Suppressor macrophage treated with lipopolysaccharide for 4 hours (primary cell): Measurements from ENCODE around the gene MAP3K14.

Experiments used
- DNase-seq: peaks from one replicate; pipeline ENCODE4 v3.0.0-alpha.2; 2020

MAP3K14 gene

DNA sequence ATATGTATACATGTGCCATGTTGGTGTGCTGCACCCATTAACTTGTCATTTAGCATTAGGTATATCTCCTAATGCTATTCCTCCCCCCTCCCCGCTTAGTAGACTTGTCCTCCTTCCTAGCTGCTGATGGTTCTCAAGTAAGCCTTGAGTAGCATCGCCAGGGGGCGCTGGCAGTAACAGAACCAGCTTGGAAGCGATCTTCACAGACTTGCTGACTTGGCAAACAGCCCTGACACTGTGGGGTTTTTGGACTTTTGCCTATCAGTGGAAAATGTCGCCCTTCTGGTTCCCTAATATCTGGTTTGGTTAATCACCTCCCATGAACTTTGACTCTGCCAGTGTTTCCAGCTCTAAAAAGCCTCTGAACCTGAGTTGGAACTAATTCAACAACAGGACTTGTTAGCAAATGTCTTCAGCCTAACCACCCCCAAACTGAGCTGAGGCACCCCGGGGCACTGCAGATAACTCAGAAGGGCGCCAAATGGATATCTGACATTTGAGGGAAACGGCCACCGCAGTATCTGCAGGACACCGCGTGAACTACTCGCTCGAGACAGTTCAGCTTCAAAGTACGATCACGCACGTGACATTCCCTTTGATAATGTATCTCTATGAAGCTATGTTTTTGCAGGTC is 39.5 kb downstream of the MAP3K14 start:
- DNase-seq = peak; percentile 95

DNA sequence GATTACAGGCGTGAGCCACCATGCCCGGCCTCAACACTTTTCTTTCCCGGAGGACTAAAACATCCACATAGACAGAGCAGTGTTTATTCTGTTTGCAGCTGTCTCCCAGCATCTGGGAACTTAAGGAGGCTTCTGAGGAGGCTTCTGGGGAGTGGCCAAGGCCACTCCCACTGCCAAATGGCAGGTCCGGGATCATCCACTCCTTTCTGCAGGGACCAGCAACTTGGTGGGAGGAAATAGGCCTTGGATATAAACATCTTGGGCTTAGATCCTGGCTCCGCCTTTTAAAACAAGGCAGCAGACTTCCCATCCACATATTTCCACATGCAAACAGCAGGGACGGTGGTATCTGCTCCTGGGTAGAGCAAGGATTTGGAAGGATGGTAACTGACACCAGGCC is 40.8 kb downstream of the MAP3K14 start:
- no peak for DNase-seq

DNA sequence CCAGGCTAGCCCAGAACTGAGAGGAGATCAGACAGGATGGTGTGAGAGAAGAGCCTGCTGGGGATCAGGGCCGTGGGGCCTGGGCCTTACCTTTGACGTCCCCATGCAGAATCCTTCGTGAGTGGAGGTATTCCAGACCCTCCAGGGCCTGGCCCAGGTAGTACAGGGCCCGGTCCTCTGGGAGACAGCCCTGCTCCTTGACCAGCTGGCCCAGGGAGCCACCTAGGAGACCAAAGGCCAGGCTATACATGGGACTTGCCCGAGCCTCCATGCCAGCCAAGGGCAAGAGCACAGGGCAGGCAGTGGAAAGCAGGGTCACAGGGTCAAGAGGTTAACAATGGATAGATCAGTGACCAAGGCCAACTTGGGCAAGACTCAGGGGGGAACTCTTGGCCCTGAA is 42.8 kb downstream of the MAP3K14 start:
- DNase-seq = no peak

DNA sequence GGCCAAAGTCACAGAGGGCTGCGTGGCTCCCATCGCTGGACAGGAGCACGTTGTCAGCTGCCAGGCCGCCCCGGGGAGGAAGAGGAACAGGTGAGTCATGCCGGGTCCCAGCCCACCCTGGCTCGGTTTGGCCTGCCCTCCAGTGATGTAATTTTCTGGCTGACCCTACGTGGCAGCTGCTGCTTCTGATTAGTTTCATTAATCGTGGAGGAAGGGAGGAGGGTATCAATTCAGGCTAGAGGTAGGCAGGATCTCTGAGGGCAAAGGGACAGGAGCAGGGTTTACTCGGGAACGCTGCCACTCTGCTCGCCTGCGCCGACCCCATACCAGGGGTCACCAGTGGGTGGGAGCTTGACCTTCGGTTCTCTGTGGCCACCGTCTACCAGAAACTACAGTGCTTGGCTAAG is 43.3 kb downstream of the MAP3K14 start:
- DNase-seq = no peak

DNA sequence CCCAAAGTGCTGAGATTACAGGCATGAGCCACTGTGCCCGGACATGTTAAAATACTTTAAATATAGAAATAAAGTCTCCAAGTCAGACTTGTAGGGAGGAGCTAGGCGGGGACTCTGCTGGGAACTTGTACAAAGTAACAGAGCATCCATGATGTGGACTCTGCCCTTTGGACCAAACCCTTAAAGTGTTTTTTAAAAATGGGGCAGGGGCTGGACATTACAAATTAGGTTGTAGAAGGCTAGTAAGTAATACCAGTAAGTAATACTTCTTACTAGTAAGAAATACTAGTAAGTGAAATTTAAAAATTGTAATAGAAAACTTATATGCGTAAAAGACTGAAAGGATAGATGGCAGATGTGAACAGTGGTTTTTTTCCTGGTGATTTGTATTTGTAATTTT is 45.2 kb downstream of the MAP3K14 start:
- no peak for DNase-seq

DNA sequence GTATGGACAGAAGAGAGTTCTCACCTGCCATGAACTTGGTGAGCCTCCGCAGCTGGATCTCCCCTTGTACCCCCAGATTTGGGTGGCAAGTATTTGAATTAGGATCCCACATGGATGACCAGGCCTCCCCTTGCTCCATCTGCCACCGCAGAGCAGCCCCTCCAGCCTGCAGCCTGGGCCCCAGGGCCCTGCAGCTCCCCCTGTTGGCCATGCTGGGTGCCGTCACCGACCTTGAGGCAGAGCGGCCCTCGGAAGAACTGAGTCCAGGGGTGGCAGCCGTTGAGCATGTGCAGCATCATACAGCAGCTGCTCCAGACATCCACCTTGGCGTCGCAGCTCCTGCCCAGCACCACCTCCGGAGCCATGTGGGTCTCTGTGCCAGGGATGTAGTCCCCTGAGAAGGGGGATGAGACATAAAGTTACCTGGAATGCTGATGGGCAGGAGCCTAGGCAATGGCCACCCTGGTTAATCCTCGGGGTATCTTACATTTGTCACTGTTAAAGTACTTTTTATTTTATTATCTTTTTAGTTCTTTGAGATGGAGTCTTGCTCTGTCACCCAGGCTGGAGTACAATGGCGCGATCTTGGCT is 45.9 kb downstream of the MAP3K14 start:
- peak; percentile 51 for DNase-seq

DNA sequence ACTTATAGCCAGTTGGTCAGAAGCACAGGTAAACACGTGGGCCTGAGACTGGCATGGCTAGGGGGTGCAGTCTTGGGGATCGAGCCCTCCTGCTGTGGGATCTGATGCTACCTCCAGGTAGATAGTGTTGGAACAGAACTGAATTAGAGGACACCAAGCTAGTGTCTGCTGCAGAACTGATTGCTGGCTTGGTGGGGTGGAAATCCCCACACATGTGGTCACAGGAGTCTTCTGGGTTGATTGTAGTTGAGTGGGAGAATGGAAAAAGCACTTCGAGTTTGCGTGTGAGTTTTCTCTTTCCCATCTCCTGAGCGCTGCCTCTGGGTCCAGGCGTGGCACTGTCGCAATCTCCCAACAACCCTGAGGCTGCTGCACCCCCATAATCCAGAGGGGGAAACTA is 46.9 kb downstream of the MAP3K14 start:
- DNase-seq = no peak

DNA sequence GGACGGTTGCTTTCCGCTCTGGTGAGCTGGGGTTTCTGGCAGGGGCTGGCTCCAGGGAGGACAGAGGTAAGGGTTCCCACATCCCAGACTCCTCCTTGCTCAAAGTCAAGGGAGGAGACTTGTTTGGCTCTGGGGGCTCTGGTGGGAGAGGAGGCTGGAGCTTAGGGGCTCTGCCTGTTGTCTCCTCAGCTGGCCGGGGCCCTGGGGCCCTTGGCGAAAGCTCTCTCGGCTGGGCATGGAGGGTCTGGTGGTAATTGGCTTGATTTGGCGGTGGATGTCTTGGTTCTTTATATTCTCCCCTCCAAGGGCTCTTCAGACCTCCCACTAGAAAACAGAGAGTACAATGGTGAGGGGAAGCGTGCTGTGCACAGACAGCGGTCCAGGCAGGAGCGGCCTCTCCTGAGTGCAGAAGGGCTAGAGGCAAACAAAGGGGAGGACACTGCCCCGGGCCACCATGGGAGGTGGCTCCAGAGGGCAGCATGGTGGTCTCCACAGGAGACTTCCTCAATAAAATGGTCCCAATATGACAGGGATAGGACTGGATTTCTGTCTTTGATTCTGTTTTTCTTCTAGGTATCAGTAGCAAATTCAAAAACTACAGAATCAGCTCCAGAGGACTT is 49.3 kb downstream of the MAP3K14 start:
- no peak for DNase-seq

DNA sequence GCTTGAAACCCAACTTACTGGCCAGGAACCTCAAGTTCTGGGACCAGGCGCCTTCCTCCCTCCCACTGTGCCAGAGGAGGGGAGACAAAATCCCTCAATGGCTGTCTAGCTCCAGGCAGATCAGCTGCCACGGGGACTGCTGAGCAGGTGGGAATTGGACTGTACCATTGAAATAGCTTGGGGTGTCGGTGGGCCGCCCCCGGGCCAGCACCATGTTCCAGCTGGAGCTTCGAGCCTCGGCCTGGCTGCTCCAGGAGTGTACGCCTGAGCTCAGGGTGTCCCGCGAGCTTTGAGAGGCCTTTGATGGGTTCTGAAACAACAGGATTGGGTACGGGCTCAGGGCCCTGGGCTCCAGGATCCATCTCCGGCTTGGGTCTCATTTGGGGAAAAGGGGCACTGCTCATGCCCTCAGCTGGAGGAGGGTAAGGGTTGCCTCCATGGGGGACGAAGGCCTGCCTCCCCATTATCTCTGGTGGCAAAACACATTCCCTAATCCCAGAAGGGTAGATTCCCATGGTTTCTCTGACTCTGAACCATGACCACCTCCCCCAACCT is 50.4 kb downstream of the MAP3K14 start:
- no peak for DNase-seq

DNA sequence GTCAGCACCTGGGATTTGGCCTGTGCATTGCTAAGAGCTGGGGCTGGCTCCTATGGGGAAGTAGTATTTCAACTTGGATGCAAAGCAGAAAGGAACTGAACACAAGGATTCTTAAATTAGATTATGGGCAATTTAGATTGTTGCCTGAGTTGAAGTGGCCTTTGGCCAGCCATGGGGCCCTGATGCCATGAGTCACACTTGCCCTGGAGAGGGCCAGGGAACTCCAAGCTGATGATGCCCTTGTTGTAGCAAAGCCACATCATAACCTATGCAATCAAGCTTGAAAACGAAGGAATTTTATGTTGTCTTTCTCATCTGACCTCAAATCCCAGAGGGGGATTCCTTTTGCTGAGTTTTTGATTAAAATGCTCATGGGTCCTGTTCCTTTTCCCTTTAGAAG is 51.0 kb downstream of the MAP3K14 start:
- peak; percentile 87 for DNase-seq

DNA sequence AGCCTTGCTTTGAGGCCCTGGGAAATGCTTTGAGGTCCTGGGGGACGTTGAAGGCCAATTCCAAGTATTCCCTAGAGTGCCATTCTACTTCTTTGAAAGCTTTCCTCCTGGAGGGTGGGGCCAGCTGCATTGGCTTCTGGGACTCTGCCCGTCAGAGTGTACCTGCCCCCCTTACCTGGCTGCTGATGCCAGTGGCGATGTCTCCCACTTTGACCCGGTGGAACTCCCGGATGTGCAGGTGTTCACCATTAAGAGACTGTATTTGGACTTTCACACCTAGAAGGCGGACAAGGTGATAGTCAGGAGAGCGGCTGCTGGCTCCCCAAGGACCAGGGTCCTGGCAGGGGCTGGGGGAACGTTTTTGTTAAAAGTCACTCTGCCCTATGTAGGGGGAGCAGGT is 51.8 kb downstream of the MAP3K14 start:
- DNase-seq = no peak

DNA sequence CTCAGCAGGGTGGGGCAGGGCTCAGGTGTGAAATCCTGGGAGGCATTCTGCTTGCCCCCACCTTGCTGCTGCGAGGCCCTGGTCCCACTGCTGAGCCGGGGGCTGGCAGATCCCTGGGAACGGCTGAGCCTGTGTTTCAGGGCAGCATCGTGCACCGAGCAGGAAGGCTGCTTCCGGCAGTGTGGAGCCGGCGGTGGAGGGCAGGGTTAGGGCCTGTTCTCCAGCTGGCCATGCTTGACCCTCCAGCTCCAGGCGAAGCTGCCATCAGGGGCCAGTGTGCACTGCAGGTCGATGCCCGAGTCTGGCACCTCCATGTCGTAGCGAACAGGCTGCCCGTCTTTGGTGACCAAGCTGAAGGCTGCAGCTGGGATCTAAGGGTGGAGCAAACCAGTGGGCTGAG is 52.4 kb downstream of the MAP3K14 start:
- no peak for DNase-seq

DNA sequence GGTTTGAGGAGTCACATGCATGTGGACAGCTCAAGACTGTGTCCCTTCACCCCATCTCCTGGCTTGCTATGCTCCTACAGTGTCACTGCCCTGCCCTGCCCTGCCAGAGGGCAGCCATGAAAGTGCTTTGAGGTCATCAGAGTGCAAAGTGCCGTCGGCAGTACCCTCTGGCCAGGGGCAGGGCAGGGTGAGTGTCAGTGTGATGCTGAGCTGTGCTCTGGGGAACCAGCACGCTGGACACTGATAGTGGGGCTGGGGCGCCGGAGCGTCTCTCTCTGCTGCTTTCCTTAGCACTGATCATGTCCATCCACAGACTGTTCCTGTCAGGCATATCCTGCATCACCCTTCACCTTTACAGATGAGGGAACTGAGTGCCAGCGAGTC is 53.4 kb downstream of the MAP3K14 start:
- DNase-seq = no peak

DNA sequence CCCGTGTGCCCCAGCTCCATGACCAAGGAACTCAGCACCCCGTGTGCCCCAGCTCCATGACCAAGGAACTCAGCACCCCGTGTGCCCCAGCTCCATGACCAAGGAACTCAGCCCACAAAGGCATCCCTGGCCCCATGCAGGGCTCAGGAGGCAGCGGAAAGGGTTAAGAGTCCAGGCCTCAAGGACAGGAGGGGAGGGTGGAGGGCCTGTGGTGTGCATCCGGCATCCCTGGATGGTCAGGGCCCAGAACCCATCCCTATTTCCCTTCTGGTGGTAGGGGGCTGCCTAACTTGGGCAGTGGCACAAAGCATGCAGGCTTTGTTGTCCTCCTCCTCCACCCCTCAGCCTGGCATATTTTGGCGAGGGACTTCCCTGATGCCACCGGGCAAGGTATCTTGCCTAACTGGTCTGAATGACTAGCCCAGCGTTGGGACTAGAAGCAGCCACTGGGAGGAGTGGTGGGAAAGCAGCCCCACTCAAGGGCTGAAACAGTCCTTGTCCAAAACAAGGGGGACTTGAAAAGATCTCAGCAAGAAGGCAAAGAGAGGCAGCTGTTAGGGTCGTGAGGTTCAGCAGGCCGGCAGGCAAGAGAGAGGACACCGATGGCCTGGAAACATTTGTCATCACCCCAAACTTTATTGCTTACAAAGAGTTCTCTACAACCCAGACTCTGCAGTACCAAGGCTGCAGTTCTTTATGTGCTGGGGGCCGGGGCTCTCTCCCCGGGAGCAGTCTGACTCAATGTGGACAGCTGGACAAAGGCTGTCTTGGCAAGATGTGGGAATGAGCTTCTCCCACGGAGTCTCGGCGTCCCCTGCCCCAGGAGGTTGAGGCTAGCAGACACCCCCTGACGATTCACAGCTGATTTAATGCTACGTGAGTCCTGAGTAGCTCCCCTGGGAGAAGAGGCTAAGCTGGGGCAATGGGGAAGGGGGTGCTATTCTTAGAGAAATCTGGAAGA is 54.0 kb downstream of the MAP3K14 start:
- DNase-seq = peak; percentile 5

DNA sequence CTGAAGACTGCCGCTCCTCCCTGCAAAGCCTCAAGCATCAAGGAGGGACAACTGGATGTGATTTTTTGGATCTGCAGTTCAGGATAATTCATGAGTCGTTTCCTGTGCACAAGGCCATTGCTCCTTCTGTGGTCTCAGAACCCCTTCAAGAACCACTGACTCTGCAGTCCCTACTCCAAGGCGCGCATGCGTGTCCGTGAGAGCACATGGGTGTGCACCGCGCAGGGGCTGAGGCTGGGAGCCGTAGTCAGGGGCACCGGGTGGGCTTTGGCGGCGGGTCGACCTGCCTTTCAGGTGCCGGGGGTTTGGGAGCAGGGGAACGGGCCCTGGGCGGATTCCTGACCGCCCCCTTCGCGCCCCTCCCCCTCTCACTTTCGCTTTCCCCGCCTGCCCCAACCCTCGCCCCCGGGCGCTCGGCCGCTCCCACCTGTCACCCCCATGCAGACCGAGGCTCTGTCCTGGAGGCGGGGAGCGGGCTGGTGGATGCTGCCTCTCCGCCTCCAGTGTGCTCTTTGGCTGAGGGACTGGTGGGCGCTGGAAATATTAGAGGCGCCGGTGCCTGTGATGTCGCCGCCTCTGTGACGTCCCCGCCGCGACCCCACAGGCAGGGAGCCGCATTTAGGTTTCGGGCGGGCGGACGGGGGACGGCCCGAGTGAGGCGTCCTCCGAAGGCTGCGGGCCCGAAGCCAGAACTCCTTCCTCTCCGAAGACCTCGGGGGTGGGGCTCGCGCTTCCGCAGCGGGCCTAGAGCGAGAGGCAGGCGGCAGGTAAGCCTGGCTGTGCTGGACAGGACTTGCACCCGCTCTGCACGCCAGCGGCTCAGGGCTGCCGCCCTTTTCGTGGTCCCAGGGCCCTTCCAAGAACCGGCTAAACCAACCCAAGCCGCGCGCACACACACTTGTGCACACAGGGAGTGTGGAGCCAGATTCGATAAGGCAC is 55.0 kb downstream of the MAP3K14 start, which contains the start of gene SPATA32:
TSS of gene SPATA32 (minus strand) at position 518 of the 939 bp plus-strand sequence. CDS start at position 440, 78 bp downstream.
- peak; percentile 35 for DNase-seq

DNA sequence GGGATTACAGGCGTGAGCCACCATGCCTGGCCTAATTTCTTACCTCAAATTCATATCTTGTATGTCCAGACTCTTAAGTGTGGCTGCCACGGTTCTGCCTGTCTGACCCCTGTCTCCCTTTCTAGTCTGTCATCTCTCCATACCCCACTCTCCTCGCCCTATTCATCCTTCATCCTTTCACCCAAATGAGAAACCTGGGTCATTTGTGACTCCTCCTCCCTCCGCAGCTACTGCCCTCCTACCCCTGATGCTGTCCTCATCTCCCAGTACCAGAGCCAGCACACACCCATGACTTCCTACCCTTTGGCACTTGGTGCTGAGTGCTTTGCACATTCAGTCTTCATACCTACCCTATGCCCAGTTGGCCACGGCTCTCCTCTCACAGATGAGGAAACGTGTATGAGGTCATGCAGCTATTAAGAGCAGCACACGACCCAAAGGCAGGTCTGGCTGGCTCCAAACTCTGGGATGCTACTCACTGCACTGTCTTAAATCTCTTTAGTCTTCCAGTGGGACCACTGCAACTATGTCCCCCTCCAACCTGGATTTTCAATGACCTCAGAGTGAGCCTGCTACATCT is 56.5 kb downstream of the MAP3K14 start:
- DNase-seq = no peak

DNA sequence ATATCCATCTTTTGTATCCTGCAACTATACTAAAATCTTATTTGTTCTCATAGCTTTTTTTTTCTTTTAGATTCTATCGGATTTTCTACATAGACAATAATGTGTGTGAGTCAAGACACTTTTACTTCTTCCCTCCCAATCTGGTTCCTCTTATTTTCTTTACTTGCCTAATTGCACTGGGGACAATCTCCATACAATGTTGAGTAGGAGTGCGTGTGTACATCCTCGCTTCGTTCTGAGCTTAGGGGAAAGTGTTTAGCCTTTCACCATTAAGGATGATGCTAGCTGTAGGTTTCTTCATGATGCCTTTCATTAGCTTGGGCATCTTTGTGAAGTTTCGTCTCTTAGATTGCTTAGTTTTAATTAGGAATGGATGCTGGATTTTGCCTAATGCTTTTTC is 57.8 kb downstream of the MAP3K14 start:
- peak; percentile 61 for DNase-seq

DNA sequence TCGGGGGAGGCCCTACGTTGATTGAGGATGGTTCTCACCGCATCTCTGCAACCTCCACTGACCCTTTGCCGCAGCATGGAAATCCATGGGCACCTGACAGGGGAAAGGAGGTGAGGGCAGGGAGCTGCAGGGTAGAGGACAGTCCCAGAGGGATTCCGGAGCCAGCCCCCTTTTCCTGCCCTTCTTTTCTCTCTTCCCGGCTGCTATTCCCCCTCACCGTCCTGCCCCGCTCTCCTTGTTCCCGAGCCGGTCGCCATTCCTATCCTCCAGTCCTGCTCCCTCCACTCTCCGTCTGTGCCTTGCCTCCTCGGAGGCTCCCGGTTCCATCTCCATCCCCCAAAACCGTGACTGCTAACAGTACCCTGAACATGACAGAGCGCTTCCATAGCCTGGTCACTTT is 59.7 kb downstream of the MAP3K14 start:
- no peak for DNase-seq

DNA sequence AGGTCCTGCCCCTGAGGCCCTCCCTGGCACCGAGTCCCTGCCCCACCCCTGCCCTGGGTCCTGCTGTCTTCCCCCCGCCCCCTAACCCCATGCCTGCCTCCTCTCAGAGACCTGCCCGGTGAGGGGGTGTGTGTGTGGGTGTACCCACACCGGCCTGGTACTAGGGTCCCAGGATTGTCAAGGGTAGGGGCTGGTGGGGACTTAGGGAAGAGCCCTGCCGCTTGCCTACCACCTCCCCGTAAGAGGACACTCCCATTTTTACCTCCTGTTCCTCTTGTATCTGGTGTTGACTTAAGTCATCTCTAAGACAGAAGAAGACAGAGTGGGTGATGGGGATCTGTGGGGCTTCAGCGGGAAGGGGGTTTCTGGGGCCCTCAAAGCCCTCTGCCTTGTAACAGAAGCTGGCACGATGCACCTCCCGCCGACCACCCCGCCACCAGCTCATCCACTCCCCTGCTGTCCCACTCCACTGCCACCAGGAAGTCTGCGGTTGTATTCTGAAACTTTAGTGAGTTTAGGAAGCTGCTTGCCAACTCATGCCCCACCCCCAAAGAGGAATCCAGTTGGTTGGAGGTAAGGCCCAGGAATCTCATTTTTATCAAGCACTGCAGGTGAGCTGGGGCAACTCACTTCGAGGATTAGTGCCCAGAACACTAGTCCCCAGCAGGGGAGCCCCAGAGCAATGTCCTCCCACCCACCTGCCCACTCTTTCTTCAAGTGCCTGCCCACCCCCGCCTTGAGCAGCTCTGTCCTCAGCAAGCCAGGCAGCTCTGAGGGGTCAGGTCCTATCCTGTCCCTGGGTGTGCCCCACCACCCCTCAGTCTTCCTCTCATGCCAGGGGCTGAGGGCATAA is 60.5 kb downstream of the MAP3K14 start:
- peak; percentile 31 for DNase-seq

DNA sequence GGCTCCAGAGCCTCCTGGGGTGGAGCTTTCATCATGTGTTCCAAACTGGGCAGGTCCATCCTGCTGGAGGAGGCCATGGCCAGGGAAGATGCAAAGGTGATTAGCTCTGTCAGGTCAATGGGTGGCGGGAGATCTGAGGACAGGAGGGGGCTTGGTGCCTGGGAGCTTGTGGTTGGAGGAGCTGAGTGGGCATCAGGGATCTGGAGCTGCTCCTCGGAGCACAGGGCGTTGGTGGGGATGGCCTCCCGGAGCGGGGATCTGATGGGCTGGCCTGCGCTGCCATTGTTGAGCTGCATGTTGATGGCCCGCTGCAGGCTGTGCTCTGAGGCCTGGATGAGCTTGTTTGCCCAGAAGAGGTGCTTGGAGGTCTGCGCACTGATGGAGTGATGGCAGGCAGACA is 61.5 kb downstream of the MAP3K14 start:
- DNase-seq = no peak

DNA sequence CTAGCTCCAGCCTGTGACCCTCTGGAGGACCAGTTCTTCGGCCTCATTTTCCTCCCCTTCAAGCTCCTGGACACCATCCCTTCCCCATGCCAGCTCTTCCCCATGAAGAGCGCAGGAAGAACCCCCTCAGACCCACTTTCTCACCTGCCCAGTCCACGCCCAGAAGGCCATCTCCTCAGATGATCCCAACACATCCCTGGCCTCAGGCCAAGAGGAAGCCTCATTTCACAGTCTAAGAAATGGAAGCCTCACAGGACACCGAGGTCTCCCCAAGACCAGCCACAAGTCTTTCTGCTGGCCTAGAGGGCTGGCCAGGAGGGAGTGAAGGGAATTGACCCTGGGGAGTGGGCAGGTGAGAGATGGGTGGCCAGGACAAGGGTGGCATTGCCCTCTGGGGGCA is 62.9 kb downstream of the MAP3K14 start:
- DNase-seq = no peak
